Naive thymus-derived CD8-positive, alpha-beta T cell (primary cell): Measurements from ENCODE around the gene KIAA1755. TPM values are rescaled to one million over a fixed set of nuclear protein-coding genes. Genes with fewer than 3 reads are reported as not detected.
A peak's percentile ranks its signal among the peaks of the same experiment; 100 is the strongest.
"Not testable (repeated sequence)": the region's sequence is repeated elsewhere in the genome, so short reads cannot be mapped to it uniquely, and the experiment has no call there.

Experiments
- ATAC-seq, 2 donors: fragments of 150-1000 bp; cut with Tn5 transposase in 1 of 2; sonication (Bioruptor Pico), chemical (Tn5 transposase) in 1 of 2; 1 replicate in 1 of 2; 2 replicates in 1 of 2; pipeline ENCODE4 v1.10.0; 2021; ENCODE audit warnings: mild to moderate bottlenecking in 2 of 2, moderate library complexity in 2 of 2
- POLR2A ChIA-PET: fragments of 350-600 bp; sonication (Branson Sonifier 250); formaldehyde crosslinking; loops from one replicate; lab custom pipeline; 2021; ENCODE audit warnings: antibody characterized with exemption; lab: Charles Lee
- DNase-seq, 10 donors: peaks; one replicate each; pipeline versions ENCODE4 v3.0.0 to v3.0.0-alpha.2; 2020 to 2022
- H3K27ac Mint-ChIP-seq, 10 donors: one replicate each; pipeline ENCODE4 v1.8.0; 2020 to 2022; ENCODE audit warnings: mild to moderate bottlenecking in 10 of 10, mixed read lengths in 10 of 10, moderate library complexity in 4 of 10, inconsistent platforms in 1 of 10
- H3K27me3 Mint-ChIP-seq, 5 donors: one replicate each; pipeline ENCODE4 v1.8.0; 2021 to 2022; ENCODE audit warnings: mixed read lengths in 5 of 5
- H3K36me3 Mint-ChIP-seq, 3 donors: one replicate each; pipeline ENCODE4 v1.8.0; 2020 to 2022; ENCODE audit warnings: mixed read lengths in 3 of 3, mild to moderate bottlenecking in 2 of 3, inconsistent platforms in 1 of 3
- H3K4me1 Mint-ChIP-seq, 4 donors: one replicate each; pipeline ENCODE4 v1.8.0; 2021 to 2022; ENCODE audit warnings: mixed read lengths in 4 of 4
- H3K4me3 Mint-ChIP-seq, 10 donors: one replicate each; pipeline ENCODE4 v1.8.0; 2020 to 2022; ENCODE audit warnings: mild to moderate bottlenecking in 10 of 10, mixed read lengths in 10 of 10, moderate library complexity in 6 of 10, inconsistent platforms in 1 of 10
- H3K9me3 Mint-ChIP-seq, 9 donors: one replicate each; pipeline ENCODE4 v1.8.0; 2020 to 2022; ENCODE audit warnings: mixed read lengths in 9 of 9, mild to moderate bottlenecking in 3 of 9, inconsistent platforms in 1 of 9, moderate library complexity in 1 of 9
- polyA plus RNA-seq, 3 donors: library from polyadenylated mRNA; unstranded; fragments of 300-500 nt; fragmentation: Illumina TruSeq; gene quantifications; one replicate each; pipeline ENCODE4 v1.2.3, GENCODE V29; 2021
- total RNA-seq, 8 experiments: library from RNA in 2 of 8; stranded (reverse) in 2 of 8; gene quantifications; one replicate each; pipeline ENCODE4 v1.2.3 and lab custom pipeline; 2021 to 2026

KIAA1755 gene
- total and polyA plus RNA-seq, 5 experiments from 2014 or later = not detected

GRCh38 chr20:38298768-38299288 is 38.3 kb upstream of the KIAA1755 start:
- H3K4me3 Mint-ChIP-seq = no peak overlapping the region
- peaks cover 4 to 15% (median 8%) of the 10 kb centered on the region in 4 donors for H3K4me1 Mint-ChIP-seq
- H3K36me3 Mint-ChIP-seq = no peaks in the 10 kb centered on the region
- no peak overlapping the region for H3K27ac Mint-ChIP-seq
- ATAC-seq (no peak), DNase-seq (no peak)
- no peaks in the 10 kb centered on the region for H3K9me3 Mint-ChIP-seq
- POLR2A ChIA-PET = no interaction called here
- H3K27me3 Mint-ChIP-seq = peaks cover 16 to 66% (median 34%) of the 10 kb centered on the region in 5 donors

- DNase-seq = no peak
- peaks cover 11 to 66% (median 30%) of the 10 kb centered on the region in 5 donors for H3K27me3 Mint-ChIP-seq
- no peaks in the 10 kb centered on the region for H3K9me3 Mint-ChIP-seq
- no peak overlapping the region for H3K27ac Mint-ChIP-seq
- ATAC-seq = no peak
- no peak overlapping the region for H3K4me3 Mint-ChIP-seq
- no peaks in the 10 kb centered on the region for H3K36me3 Mint-ChIP-seq
- peaks cover 0 to 7% (median under 1%) of the 10 kb centered on the region in 4 donors for H3K4me1 Mint-ChIP-seq
- POLR2A ChIA-PET = no interaction called here
Measured at GRCh38 chr20:38297916-38298674, 37.6 kb upstream of the KIAA1755 start.

- ATAC-seq (no peak), DNase-seq (no peak)
- no peak overlapping the region for H3K27ac Mint-ChIP-seq
- no peaks in the 10 kb centered on the region for H3K36me3 Mint-ChIP-seq
- H3K27me3 Mint-ChIP-seq = peaks cover 7 to 65% (median 30%) of the 10 kb centered on the region in 5 donors
- POLR2A ChIA-PET = no interaction called here
- H3K9me3 Mint-ChIP-seq = no peaks in the 10 kb centered on the region
- H3K4me1 Mint-ChIP-seq = no peaks in the 10 kb centered on the region
- no peak overlapping the region for H3K4me3 Mint-ChIP-seq
Measured at GRCh38 chr20:38296433-38296832, 35.9 kb upstream of the KIAA1755 start.

GRCh38 chr20:38295811-38296210 is 35.3 kb upstream of the KIAA1755 start:
- no peak for DNase-seq
- Mint-ChIP-seq H3K27me3 (peaks cover 4 to 65% (median 26%) of the 10 kb centered on the region in 5 donors), H3K4me1 (no peaks in the 10 kb centered on the region), H3K4me3 (no peak overlapping the region), H3K9me3 (no peaks in the 10 kb centered on the region), H3K27ac (no peak overlapping the region), H3K36me3 (no peaks in the 10 kb centered on the region)
- ATAC-seq = no peak
- POLR2A ChIA-PET = no interaction called here

GRCh38 chr20:38294076-38294591 is 33.6 kb upstream of the KIAA1755 start:
- POLR2A ChIA-PET = no interaction called here
- Mint-ChIP-seq H3K4me1 (no peaks in the 10 kb centered on the region), H3K36me3 (no peaks in the 10 kb centered on the region), H3K4me3 (no peak overlapping the region), H3K27me3 (peaks cover 4 to 55% (median 23%) of the 10 kb centered on the region in 5 donors), H3K27ac (no peak overlapping the region), H3K9me3 (no peaks in the 10 kb centered on the region)
- no peak for ATAC-seq
- DNase-seq = no peak

GRCh38 chr20:38293491-38294065 is 33.0 kb upstream of the KIAA1755 start:
- Mint-ChIP-seq H3K9me3 (no peaks in the 10 kb centered on the region), H3K36me3 (no peaks in the 10 kb centered on the region), H3K4me3 (no peak overlapping the region), H3K27me3 (peaks cover 5 to 50% (median 23%) of the 10 kb centered on the region in 5 donors), H3K4me1 (no peaks in the 10 kb centered on the region), H3K27ac (no peak overlapping the region)
- no peak for DNase-seq
- POLR2A ChIA-PET = no interaction called here
- ATAC-seq = no peak

- peaks cover 15 to 62% (median 28%) of the 10 kb centered on the region in 5 donors for H3K27me3 Mint-ChIP-seq
- no peak for DNase-seq
- H3K4me1 Mint-ChIP-seq = peaks cover 0 to 6% (median 1%) of the 10 kb centered on the region in 4 donors
- peak overlapping the region in 1 of 10 donors; percentile 24 for H3K27ac Mint-ChIP-seq
- H3K9me3 Mint-ChIP-seq = no peaks in the 10 kb centered on the region
- ATAC-seq = no peak
- POLR2A ChIA-PET = no interaction called here
- H3K36me3 Mint-ChIP-seq = no peaks in the 10 kb centered on the region
- no peak overlapping the region for H3K4me3 Mint-ChIP-seq
Measured at GRCh38 chr20:38291966-38292365, 31.4 kb upstream of the KIAA1755 start.

GRCh38 chr20:38290829-38291814 is 30.6 kb upstream of the KIAA1755 start:
- peaks cover 17 to 67% (median 29%) of the 10 kb centered on the region in 5 donors for H3K27me3 Mint-ChIP-seq
- POLR2A ChIA-PET = no interaction called here
- no peaks in the 10 kb centered on the region for H3K36me3 Mint-ChIP-seq
- ATAC-seq = no peak
- H3K4me1 Mint-ChIP-seq = peaks cover 0 to 6% (median 1%) of the 10 kb centered on the region in 4 donors
- H3K27ac Mint-ChIP-seq = no peak overlapping the region
- DNase-seq = no peak
- H3K4me3 Mint-ChIP-seq = no peak overlapping the region
- no peaks in the 10 kb centered on the region for H3K9me3 Mint-ChIP-seq

GRCh38 chr20:38286586-38287531 is 26.3 kb upstream of the KIAA1755 start:
- DNase-seq (no peak), ATAC-seq (no peak)
- H3K9me3 Mint-ChIP-seq = no peaks in the 10 kb centered on the region
- H3K4me1 Mint-ChIP-seq = peaks cover 0 to 6% (median 1%) of the 10 kb centered on the region in 4 donors
- POLR2A ChIA-PET = interaction anchor here (0.6 kb wide), 1 partner anchor 32 kb away, joined by 3 read pairs; no protein-coding TSS in a partner anchor
- no peak overlapping the region for H3K27ac Mint-ChIP-seq
- peaks cover 13 to 38% (median 17%) of the 10 kb centered on the region in 5 donors for H3K27me3 Mint-ChIP-seq
- no peak overlapping the region for H3K4me3 Mint-ChIP-seq
- no peaks in the 10 kb centered on the region for H3K36me3 Mint-ChIP-seq

GRCh38 chr20:38284893-38285444 is 24.4 kb upstream of the KIAA1755 start:
- H3K36me3 Mint-ChIP-seq = no peaks in the 10 kb centered on the region
- no peak overlapping the region for H3K4me3 Mint-ChIP-seq

GRCh38 chr20:38284066-38284650 is 23.6 kb upstream of the KIAA1755 start:
- H3K9me3 Mint-ChIP-seq, DNase-seq, H3K36me3 Mint-ChIP-seq, H3K4me1 Mint-ChIP-seq, ATAC-seq, H3K27ac Mint-ChIP-seq, H3K4me3 Mint-ChIP-seq, POLR2A ChIA-PET: not testable (repeated sequence)
- H3K27me3 Mint-ChIP-seq = peaks cover 11 to 27% (median 14%) of the 10 kb centered on the region in 5 donors

More at GRCh38 chr20:38284893-38285444, 24.4 kb upstream of the KIAA1755 start:
- Mint-ChIP-seq H3K27ac (no peak overlapping the region), H3K4me1 (peaks cover 0 to 6% (median 1%) of the 10 kb centered on the region in 4 donors), H3K9me3 (no peaks in the 10 kb centered on the region), H3K27me3 (peaks cover 11 to 27% (median 13%) of the 10 kb centered on the region in 5 donors)
- DNase-seq = no peak
- POLR2A ChIA-PET = no interaction called here
- ATAC-seq = no peak
